8988T (cell line): Measurements from ENCODE around the gene STEAP1.
A peak's percentile ranks its signal among the peaks of the same experiment; 100 is the strongest.
"Not testable (repeated sequence)": the region's sequence is repeated elsewhere in the genome, so short reads cannot be mapped to it uniquely, and the experiment has no call there.

Experiments
- DNase-seq: peaks from one replicate; pipeline ENCODE4 v3.0.0; 2011

Gene STEAP1

DNA sequence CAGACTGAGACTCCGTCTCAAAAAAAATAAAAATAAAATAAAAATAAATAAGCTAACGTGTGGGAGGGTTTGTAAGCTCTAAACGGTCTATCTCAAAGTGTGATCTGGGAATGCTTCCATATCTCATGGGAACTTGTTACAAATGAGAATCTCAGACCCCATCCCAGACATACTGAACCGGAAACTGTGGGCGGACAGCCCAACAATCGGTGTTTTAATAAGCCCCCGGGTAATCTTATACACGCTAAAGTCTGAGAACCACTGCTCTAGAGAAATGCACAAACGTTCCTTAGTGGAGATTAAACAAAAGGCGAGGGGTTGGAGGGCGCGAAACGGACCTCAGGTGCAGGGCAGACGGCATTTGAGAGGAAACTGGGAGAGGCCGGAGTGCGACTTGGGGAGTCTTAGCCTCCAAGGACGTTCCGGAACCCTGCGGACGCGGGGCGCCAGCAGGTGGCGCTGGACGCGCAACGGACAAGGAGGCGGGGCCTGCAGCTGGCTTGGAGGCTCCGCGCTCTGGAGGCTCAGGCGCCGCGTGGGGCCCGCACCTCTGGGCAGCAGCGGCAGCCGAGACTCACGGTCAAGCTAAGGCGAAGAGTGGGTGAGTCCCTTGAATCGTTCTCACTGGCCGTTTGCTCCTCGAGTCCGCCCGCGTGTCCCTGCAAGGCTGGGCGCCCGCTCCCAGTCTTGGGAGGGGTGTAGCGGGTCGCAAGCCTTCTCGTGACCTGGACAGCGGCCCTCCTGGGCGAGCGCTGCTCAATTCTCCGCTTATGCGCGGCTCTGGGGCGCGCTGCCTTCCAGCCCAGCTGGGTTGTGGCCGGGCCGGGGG, at the start of gene STEAP1:
STEAP1 (plus strand) TSS at position 527 of the 829 bp plus-strand sequence. CDS start 5,320 bp downstream, outside the sequence.
- DNase-seq = peak; percentile 35

GRCh38 chr7:90114972-90115371, 39.3 kb upstream of the STEAP1 start:
- DNase-seq = not testable (repeated sequence)

DNA sequence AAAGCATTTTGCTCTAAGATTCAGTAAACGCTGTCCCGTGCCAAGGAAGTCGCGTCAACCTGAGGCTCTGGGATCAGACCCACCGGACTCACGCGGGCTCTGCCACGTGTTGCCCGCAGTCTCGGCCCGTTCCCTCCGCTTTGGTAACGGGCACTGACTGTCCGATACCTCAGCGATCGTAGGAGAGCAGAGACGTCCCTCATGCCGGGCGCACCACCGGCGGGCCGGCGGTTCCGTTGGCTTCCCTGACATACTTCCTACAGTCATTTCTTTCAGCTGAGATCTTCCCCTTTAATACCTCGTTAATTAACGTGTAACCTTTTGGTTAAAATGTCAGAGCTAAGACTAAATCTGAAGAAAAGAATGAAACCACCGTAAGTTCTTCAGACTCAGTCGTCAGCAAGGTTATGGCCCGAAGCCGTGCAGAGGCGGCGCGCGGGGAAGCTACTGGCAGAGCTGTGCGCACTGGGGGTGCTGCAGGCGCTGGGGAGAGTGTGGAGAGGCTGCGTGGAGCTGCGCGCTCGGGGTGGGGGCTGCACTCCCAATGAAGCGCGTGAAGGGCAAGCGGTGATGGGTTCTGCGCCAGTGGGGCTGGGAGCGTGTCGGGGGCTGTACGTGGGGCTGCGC, 35.6 kb upstream of the STEAP1 start:
- DNase-seq = not testable (repeated sequence)

DNA sequence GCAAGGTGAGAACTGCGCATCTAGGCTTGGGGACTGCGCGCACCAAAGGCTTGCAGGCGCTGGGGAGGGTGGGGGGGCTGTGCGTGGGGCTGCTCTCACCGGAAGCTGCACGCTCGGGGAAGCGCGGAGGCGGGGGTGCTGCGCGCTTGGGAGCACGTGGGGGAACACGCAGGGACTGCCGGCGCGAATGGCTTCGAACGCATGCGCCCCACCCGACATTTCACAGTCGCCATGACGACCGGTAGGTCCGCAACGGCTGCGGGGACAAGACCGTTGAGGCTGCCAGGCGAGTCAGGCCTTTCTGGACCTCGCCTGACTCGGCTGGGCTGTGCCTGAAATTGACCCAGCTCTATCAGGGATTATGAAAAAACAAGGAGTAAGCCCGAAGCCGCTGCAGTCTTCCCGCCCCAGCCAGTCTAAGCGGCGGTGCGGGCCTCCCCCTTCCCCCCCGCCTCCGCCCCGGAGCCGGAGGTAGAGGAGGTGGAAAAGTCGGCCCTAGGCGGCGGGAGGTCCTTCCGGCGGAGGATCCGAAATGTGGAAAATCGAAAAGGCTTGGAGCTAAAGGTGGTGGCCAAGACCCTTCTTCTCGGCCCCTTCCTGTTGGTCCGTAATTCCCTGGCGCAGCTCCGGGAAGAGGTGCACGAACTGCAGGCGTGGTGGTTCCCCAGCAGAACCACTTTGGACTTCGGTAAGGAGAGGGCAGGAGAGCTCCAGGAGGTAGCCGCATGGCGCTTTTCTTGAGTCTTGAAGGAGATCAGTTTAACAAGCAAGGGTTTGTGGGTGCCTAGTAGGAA, 34.9 kb upstream of the STEAP1 start:
- DNase-seq = no peak

- not testable (repeated sequence) for DNase-seq
Measured at GRCh38 chr7:90120205-90120604, 34.1 kb upstream of the STEAP1 start.

DNA sequence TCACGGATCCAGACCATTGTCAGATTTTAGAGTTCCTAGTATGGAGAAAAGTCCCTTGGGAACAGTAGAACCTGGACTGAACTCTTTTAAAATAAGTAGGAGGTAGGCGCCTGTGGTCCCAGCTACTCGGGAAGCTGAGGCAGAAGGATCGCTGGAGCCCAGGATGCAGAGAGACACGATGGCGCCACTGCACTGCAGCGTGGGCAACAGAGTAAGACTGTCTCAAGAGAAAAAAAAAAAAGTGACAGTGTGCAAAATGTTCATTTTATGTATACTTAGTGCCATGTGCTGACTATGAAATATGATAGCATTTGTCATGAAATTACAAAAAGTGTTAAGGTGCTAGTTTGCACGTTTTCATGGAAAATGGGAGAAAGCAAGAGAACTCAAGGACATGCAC, 22.5 kb upstream of the STEAP1 start:
- DNase-seq = not testable (repeated sequence)

DNA sequence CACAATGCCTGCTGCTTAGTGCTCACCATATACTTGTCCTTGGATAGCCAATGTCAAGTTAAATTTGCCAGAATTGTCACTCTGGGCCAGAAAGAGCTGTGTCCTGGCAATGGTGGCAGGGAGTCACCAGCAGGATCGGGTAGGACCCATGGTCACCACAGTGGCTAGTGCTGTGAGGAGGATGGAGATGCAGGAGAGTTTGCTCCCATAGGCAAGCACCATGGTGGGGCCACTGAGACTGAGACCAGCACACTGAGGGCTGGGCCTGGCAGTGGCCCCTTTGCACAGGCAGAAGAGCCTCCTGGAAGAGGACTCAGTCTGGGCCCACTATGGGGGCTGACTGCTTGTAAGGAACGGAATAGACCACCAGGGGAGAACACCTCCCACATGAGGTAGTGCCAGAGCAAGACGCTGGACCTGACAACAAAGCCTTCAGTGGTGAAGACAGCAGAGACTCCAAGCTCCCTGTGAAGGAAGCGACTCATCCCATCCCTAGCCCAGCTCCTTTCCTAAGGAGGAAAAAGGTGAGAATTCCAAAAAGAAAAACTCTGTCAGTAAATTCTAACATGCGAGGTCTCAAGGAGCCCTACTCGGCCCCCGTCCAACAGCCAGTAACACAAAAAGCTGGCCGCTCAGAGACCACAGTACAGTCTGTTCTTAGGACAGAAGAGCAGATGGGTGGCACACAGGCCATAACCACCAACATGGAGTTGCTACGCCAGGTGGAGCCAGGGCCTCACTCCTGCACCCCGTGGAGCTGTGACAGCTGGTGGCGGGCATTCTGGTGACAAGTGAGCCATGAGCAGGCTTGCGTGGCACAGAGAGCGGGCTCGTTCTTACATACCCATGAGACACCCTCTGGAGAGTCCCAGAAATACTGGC, 6.9 kb upstream of the STEAP1 start:
- DNase-seq = not testable (repeated sequence)

DNA sequence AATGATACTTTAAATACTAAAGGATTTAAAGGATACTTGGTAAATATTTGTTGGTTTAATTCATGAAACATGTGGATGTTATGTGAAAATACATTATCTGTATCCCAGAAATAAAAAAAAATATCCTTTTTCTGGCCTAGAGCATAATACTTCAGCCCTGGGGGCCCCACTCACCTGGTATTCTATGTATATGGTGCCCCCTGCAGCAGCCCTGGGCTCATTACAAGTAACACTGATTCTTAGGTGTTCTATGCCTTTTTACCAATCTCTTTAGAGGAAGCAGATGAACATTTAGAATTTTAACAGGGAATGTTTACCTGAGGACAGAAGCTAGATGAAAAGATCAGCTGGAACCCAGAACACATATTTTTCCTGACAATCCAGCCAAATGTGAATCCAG, 4.8 kb upstream of the STEAP1 start:
- DNase-seq = not testable (repeated sequence)

DNA sequence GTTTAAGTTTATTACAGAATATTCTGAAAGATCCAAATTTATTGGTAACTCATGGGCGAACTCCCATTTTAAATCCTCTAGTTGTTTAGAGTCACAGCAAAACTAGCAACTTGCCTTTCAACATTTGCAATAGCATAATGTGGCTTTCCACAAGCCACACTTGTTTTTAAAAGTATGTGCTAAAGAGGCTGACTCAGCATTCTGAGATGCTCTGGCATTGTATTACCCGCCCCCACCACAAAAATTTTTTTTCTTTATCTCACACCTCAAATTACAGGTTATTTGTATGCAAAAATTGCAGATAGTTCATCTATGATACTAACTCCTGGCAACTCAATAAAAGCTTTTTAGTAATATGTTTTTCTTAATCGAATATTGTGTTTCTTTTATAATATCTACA, 2.4 kb upstream of the STEAP1 start:
- not testable (repeated sequence) for DNase-seq

DNA sequence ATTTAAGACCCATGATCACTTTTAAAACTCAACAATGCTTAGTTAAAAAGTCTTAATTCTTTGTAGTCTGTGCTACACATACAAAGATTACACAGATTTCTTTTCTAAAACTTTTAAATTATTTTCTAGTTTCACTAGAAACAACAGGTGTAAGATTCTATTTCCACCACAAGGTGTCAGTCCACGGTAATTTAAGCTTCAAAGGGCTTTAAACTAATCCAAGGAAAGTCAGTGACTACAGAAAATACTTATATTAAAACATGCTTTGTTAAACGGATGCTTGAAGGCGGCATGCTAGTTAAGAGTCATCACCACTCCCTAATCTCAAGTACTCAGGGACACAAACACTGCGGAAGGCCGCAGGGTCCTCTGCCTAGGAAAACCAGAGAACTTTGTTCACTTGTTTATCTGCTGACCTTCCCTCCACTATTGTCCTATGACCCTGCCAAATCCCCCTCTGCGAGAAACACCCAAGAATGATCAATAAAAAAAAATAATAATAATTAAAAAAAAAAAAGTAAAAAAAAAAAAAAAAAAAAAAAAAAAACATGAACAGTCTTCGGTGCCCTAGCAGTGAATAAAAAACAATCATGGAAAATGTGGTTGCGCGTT, 1.5 kb upstream of the STEAP1 start:
- not testable (repeated sequence) for DNase-seq

DNA sequence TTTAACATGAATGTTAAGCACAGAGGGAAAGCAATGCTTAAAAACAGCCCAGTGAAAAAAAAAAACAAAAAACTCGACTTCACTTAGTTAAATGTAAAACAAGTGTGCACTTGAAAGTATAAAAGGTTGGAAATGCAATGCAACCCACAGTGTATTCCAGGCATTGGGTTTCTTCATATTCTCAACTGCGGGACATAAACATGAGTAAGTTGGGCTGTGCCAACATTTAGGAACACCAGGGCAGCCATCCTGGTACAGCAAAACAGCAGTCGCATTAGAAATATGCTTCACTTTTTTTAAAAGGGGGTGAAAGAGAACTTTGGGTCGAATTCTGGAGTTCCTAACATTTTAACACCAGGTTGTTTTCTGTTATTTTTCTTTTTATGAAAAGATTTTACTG, 937 bp downstream of the STEAP1 start:
- DNase-seq = no peak

- DNase-seq = not testable (repeated sequence)
Measured at GRCh38 chr7:90157331-90157730, 3.1 kb downstream of the STEAP1 start.

DNA sequence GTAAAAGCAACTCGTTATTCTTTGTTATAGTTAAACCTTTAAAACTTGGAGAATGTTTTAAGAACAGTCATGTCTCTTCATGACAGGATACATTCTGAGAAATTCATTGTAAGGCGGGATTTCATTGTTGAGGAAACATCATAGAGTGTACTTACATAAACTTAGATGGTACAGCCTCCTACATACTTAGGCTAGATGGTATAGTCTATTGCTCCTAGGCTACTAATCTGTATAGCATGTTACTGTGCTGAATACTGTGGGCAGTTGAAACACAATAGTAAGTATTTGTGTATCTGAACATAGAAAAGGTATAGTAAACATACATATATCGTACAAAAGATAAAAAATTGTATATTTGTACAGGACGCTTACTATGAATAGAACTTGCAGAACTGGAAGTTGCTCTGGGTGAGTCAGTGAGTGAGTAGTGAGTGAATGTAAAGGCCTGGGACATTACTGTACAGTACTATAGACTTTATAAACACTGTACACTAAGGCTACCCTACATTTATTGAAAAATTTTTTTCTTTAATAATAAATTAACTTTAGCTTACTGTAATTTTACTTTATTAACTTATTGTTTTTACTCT, 3.6 kb downstream of the STEAP1 start:
- not testable (repeated sequence) for DNase-seq

DNA sequence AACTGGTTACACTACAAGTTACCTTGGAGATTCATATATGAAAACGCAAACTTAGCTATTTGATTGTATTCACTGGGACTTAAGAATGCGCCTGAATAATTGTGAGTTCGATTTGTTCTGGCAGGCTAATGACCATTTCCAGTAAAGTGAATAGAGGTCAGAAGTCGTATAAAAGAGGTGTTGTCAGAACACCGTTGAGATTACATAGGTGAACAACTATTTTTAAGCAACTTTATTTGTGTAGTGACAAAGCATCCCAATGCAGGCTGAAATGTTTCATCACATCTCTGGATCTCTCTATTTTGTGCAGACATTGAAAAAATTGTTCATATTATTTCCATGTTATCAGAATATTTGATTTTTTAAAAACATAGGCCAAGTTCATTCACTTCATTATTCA, 9.3 kb downstream of the STEAP1 start:
- DNase-seq = no peak

GRCh38 chr7:90165724-90166123, 11.5 kb downstream of the STEAP1 start:
- no peak for DNase-seq

DNA sequence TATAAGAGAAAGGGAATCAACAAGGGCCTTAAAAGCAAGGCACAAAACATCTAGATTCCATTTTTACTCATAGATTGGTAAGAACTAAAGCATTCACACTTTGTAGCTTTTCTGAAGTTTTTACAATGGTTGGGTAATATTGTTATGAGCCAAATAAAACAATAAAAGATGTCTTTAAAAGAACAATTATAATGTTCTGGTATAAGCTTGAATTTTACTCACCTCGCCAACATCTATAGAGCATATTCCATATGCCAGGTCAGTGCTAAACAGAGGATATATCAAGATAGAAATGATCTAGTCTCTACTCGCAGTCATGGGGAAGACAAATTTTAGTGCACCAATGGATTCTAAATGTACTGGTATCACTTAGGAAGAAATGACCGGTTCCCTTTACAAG, 11.9 kb downstream of the STEAP1 start:
- DNase-seq = no peak

DNA sequence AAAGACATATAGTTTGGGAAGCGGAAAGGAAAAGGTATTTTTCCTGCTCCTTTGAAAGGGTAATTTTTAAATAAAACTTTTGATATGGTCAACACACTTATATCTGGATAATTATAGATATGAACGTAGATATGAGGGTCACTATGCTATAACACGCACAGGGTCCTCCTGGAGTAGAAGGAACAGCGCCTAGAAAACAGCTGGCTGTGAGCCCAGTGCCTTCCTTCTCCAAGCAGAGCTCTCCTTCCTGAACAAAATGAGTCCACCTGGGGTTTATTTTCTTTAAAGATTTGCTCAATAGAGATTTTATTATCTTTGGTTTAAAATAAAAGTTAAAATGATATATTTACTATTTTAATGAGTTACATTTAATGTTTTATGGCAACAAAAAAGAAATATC, 13.1 kb downstream of the STEAP1 start:
- DNase-seq = no peak

DNA sequence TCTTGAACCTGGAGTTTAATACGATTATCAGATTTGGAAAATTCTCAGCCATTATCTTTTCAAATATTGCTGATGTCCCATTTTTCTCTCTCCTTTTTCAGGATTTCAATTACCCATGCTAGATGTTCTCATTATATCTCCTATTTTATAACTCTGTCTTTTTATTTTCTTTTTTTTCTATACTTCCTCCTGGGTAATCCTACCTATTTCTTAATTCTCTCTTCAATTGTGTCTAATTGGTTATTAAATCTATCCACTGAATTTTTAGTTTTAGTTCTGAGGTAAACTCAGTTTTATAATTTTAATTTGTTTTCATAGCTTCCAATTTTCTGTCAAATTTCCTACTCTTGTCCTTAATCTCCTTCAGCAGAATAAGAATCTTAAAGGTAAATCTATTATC, 15.6 kb downstream of the STEAP1 start:
- no peak for DNase-seq

DNA sequence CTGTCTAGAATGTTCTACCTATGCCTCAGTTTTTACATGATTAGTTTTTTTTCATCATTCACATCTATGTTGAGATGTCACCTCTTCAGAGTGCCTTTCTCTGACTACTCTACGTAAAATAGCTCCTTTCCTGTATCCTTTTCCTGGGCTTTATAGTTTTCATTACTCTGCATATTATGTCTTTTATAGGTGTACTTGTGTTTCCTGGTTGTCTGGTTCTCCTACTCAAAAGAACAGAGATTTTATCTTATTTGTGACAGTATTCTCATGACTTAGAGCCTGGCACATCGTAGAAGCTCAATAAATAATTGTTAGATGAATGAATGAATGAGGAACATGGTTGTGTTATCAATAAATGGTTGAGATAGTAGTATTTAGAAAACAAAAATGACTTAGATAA, 17.9 kb downstream of the STEAP1 start:
- DNase-seq = no peak

DNA sequence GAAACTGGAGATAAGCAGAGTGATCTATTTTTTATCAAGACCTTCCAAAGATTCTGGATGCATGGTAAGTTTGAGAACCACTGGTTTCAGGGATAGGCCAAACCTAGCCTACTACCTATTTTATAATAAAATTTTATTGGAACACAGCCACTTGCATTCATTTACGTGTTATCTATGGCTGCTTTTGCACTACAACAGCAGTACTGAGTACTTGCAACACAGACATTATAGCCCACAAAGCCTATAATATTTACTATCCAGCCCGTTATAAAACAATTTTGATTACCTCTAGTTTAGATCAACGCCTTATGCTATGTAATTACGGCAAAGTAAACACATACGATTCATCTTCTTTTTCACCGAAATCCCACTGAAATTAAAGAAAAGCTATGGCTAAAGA, 18.4 kb downstream of the STEAP1 start:
- no peak for DNase-seq

DNA sequence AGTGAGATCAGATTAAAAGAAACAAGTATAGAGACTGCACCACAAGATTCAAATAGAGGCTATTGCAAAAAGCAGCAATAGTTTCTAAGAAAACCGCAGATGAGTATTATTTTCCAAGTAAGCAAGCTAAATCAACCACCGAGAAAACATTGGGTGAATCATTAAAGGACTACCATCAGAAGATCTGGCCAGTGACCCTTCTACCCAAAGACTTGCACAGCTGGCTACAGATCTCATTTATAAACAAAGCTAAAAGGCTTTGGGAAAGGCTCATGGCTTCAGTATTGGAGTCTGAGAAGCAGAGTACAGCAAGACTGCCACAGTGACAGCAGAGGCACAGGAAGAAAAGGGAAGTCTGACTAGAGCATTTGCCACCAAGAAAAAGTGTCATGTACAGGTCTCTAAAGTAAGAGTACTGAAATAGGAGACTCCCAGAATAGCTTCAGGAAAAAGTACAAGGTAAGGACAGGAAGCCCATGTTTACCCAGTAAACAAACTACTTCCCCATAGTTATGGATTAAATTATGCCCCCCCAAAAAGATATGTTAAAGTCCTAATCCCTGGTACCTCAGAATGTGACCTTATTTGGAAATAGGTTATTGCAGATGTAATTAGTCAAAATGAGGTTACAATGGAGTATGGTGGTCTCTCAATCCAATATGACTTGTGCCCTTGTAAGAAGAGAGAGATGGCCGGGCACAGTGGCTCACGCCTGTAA, 19.0 kb downstream of the STEAP1 start:
- DNase-seq = no peak
